ENCODE measurements around the gene SIK2.
"Not testable (repeated sequence)": the region's sequence is repeated elsewhere in the genome, so short reads cannot be mapped to it uniquely, and the experiment has no call there.

Gene SIK2

GRCh38 chr11:111770581-111771134 lies 168.4 kb downstream of the SIK2 start:
- Histone ChIP-seq H3K9ac (ENCODE audit: low read depth, low read length) (no peak overlapping the region), H3K4me1 (ENCODE audit: insufficient read depth, low read length) (peaks cover 9% of the 10 kb centered on the region), H3K27ac (ENCODE audit: low read length) (no peak overlapping the region), H3K79me2 (ENCODE audit: insufficient read depth, low read length) (peaks cover 5% of the 10 kb centered on the region), H2AFZ (ENCODE audit: low read depth, low read length) (no peak overlapping the region), H3K4me3 (ENCODE audit: low read depth in 1 of 2, low read length in 2 of 2) (no peak overlapping the region), H3K4me2 (ENCODE audit: insufficient read depth, low read length) (no peak overlapping the region), H3K9me3 (ENCODE audit: insufficient read depth, low read length, severe bottlenecking) (no peaks in the 10 kb centered on the region), H3K36me3 (ENCODE audit: insufficient read depth, low read length) (no peaks in the 10 kb centered on the region), H4K20me1 (ENCODE audit: insufficient read depth, low read length) (no peaks in the 10 kb centered on the region), H3K27me3 (ENCODE audit: insufficient read depth, low read length, poor library complexity) (no peaks in the 10 kb centered on the region)
- ATAC-seq (ENCODE audit: insufficient read depth, low read depth) (no peak), DNase-seq (no peak)
- TF ChIP-seq EZH2 (IDR thresholded peaks at IDR 0.05; ENCODE audit: borderline replicate concordance, low read depth, low read length, severe bottlenecking), result no peak
- TF ChIP-seq CTCF (IDR thresholded peaks at IDR 0.05; ENCODE audit: borderline replicate concordance, extremely low read depth, low read length, poor library complexity, severe bottlenecking), result no peak

- not testable (repeated sequence) for H3K4me2 ChIP-seq (ENCODE audit: insufficient read depth, low read length); H3K9me3 ChIP-seq (ENCODE audit: insufficient read depth, low read length, severe bottlenecking); H3K79me2 ChIP-seq (ENCODE audit: insufficient read depth, low read length); DNase-seq; H3K4me3 ChIP-seq (ENCODE audit: low read depth in 1 of 2, low read length in 2 of 2); ATAC-seq (ENCODE audit: insufficient read depth, low read depth); H3K9ac ChIP-seq (ENCODE audit: low read depth, low read length); H2AFZ ChIP-seq (ENCODE audit: low read depth, low read length); H3K36me3 ChIP-seq (ENCODE audit: insufficient read depth, low read length); H4K20me1 ChIP-seq (ENCODE audit: insufficient read depth, low read length); H3K4me1 ChIP-seq (ENCODE audit: insufficient read depth, low read length); H3K27me3 ChIP-seq (ENCODE audit: insufficient read depth, low read length, poor library complexity); H3K27ac ChIP-seq (ENCODE audit: low read length)
Measured at GRCh38 chr11:111771205-111771604, 169.0 kb downstream of the SIK2 start.

DNA sequence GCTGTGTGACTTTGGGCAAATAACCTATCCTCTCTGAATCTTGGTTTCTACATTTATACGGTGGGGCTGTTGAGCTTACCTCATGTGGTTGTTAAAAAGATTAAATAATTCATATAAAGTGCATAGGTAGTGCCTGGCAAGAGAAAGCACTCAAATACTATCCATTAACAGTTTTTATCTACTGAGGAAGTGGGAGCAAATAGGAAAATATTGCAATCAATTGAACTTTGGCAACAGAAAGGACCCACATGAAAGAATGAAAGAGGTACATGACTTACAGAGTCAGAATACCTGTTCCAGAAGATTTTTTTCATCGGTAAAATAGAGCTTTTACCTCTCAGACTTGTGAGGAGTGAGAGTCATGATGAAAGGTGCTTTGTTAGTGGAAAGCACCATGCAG lies 170.3 kb downstream of the SIK2 start:
- ATAC-seq (ENCODE audit: insufficient read depth, low read depth), result no peak
- no peak overlapping the region for H3K27ac ChIP-seq (ENCODE audit: low read length)
- no peaks in the 10 kb centered on the region for H3K27me3 ChIP-seq (ENCODE audit: insufficient read depth, low read length, poor library complexity)
- no peaks in the 10 kb centered on the region for H3K79me2 ChIP-seq (ENCODE audit: insufficient read depth, low read length)
- H3K4me1 ChIP-seq (ENCODE audit: insufficient read depth, low read length), result no peaks in the 10 kb centered on the region
- H3K36me3 ChIP-seq (ENCODE audit: insufficient read depth, low read length), result no peaks in the 10 kb centered on the region
- no peak overlapping the region for H2AFZ ChIP-seq (ENCODE audit: low read depth, low read length)
- no peak overlapping the region for H3K4me3 ChIP-seq (ENCODE audit: low read depth in 1 of 2, low read length in 2 of 2)
- no peak overlapping the region for H3K9ac ChIP-seq (ENCODE audit: low read depth, low read length)
- TF ChIP-seq EZH2 (IDR thresholded peaks at IDR 0.05; ENCODE audit: borderline replicate concordance, low read depth, low read length, severe bottlenecking) (no peak), CTCF (IDR thresholded peaks at IDR 0.05; ENCODE audit: borderline replicate concordance, extremely low read depth, low read length, poor library complexity, severe bottlenecking) (no peak)
- DNase-seq, result no peak
- H3K9me3 ChIP-seq (ENCODE audit: insufficient read depth, low read length, severe bottlenecking), result no peaks in the 10 kb centered on the region
- H3K4me2 ChIP-seq (ENCODE audit: insufficient read depth, low read length), result no peak overlapping the region
- H4K20me1 ChIP-seq (ENCODE audit: insufficient read depth, low read length), result no peaks in the 10 kb centered on the region

- no peaks in the 10 kb centered on the region for H4K20me1 ChIP-seq (ENCODE audit: insufficient read depth, low read length)
- H3K4me2 ChIP-seq (ENCODE audit: insufficient read depth, low read length), result no peak overlapping the region
- no peaks in the 10 kb centered on the region for H3K9me3 ChIP-seq (ENCODE audit: insufficient read depth, low read length, severe bottlenecking)
- H3K79me2 ChIP-seq (ENCODE audit: insufficient read depth, low read length), result no peaks in the 10 kb centered on the region
- no peak overlapping the region for H3K9ac ChIP-seq (ENCODE audit: low read depth, low read length)
- DNase-seq (no peak), ATAC-seq (ENCODE audit: insufficient read depth, low read depth) (no peak)
- H3K4me3 ChIP-seq (ENCODE audit: low read depth in 1 of 2, low read length in 2 of 2), result no peak overlapping the region
- no peak overlapping the region for H3K27ac ChIP-seq (ENCODE audit: low read length)
- H3K36me3 ChIP-seq (ENCODE audit: insufficient read depth, low read length), result no peaks in the 10 kb centered on the region
- H3K27me3 ChIP-seq (ENCODE audit: insufficient read depth, low read length, poor library complexity), result no peaks in the 10 kb centered on the region
- no peak overlapping the region for H2AFZ ChIP-seq (ENCODE audit: low read depth, low read length)
- no peak for TF ChIP-seq EZH2 (IDR thresholded peaks at IDR 0.05; ENCODE audit: borderline replicate concordance, low read depth, low read length, severe bottlenecking)
- no peak for TF ChIP-seq CTCF (IDR thresholded peaks at IDR 0.05; ENCODE audit: borderline replicate concordance, extremely low read depth, low read length, poor library complexity, severe bottlenecking)
- no peaks in the 10 kb centered on the region for H3K4me1 ChIP-seq (ENCODE audit: insufficient read depth, low read length)
Measured at GRCh38 chr11:111774955-111775710, 172.9 kb downstream of the SIK2 start.

Measured in DND-41 (cell line).